HEK293 (cell line): Measurements from ENCODE around the gene LHX4.

Experiments used
- CTCF ChIA-PET: fragments of 350-600 bp; formaldehyde crosslinking; extraction: SDS; loops from one replicate; lab custom pipeline; 2021; ENCODE audit warnings: antibody characterized with exemption; lab: Yijun Ruan, JAX
- POLR2A ChIA-PET: fragments of 300-600 bp; formaldehyde crosslinking; extraction: SDS; loops from one replicate; lab custom pipeline; 2020; ENCODE audit warnings: antibody characterized with exemption, inconsistent platforms; lab: Yijun Ruan, JAX
- H3K27ac ChIP-seq: fragments of 200-500 bp; sonication (Bioruptor generic); 2 replicates; pipeline ENCODE4 v1.5.1; 2014; ENCODE audit warnings: low read depth, low read length, control low read depth, inconsistent platforms; ENCODE audit errors: extremely low read depth
- H3K36me3 ChIP-seq, 2 experiments: fragments of 200-500 bp in 1 of 2; sonication (Bioruptor generic) in 1 of 2; 1 replicate in 1 of 2; 2 replicates in 1 of 2; pipeline ENCODE4 v1.5.1; 2014 to 2017; ENCODE audit warnings: inconsistent platforms in 2 of 2, low read length in 2 of 2; ENCODE audit not compliant: control insufficient read depth in 2 of 2, insufficient read depth in 1 of 2
- H3K4me1 ChIP-seq: fragments of 200-500 bp; sonication (Bioruptor generic); 2 replicates; pipeline ENCODE4 v1.5.1; 2014; ENCODE audit warnings: mild to moderate bottlenecking, low read length, inconsistent platforms; ENCODE audit not compliant: control insufficient read depth, insufficient read depth
- H3K4me3 ChIP-seq: 2 replicates; pipeline ENCODE4 v1.5.1; 2011; ENCODE audit warnings: low read depth, mild to moderate bottlenecking, control low read depth, low read length, moderate library complexity
- H3K9me3 ChIP-seq: fragments of 200-500 bp; sonication (Bioruptor generic); 2 replicates; pipeline ENCODE4 v1.5.1; 2014; ENCODE audit warnings: low read depth, low read length, inconsistent platforms; ENCODE audit not compliant: control insufficient read depth, insufficient read depth
- SCRT1 ChIP-seq: fragments of 450-650 bp; formaldehyde crosslinking; IDR thresholded peaks from 2 replicates; pipeline ENCODE4 v1.5.1; 2016; ENCODE audit warnings: missing biosample characterization, missing genetic modification characterization, borderline replicate concordance
- SCRT2 ChIP-seq: fragments of 450-650 bp; formaldehyde crosslinking; IDR thresholded peaks from 2 replicates; pipeline ENCODE4 v1.5.1; 2016; ENCODE audit warnings: missing biosample characterization, missing genetic modification characterization
- WT1 ChIP-seq: fragments of 450-650 bp; formaldehyde crosslinking; IDR thresholded peaks from 2 replicates; pipeline ENCODE4 v1.5.1; 2016; ENCODE audit warnings: missing biosample characterization, missing genetic modification characterization
- ZBTB48 ChIP-seq: fragments of 450-650 bp; formaldehyde crosslinking; IDR thresholded peaks from 2 replicates; pipeline ENCODE4 v1.5.1; 2016; ENCODE audit warnings: missing biosample characterization, missing genetic modification characterization
- ZFHX2 ChIP-seq: fragments of 450-650 bp; formaldehyde crosslinking; conservative IDR thresholded peaks from 2 replicates; pipeline ENCODE4 v1.5.1; 2016; ENCODE audit warnings: missing biosample characterization, missing genetic modification characterization
- ZNF10 ChIP-seq: fragments of 450-650 bp; formaldehyde crosslinking; IDR thresholded peaks from 2 replicates; pipeline ENCODE4 v1.5.1; 2017; ENCODE audit warnings: missing biosample characterization, missing genetic modification characterization
- ZNF138 ChIP-seq: fragments of 450-650 bp; formaldehyde crosslinking; IDR thresholded peaks from 2 replicates; pipeline ENCODE4 v1.5.1; 2016; ENCODE audit warnings: missing biosample characterization, missing genetic modification characterization, borderline replicate concordance
- ZNF292 ChIP-seq: fragments of 450-650 bp; formaldehyde crosslinking; IDR thresholded peaks from 2 replicates; pipeline ENCODE4 v1.5.1; 2016; ENCODE audit warnings: low read depth, missing biosample characterization, missing genetic modification characterization, borderline replicate concordance
- ZNF530 ChIP-seq: fragments of 450-650 bp; formaldehyde crosslinking; IDR thresholded peaks from 2 replicates; pipeline ENCODE4 v1.5.1; 2016; ENCODE audit warnings: low read depth, missing biosample characterization, missing genetic modification characterization
- ZNF624 ChIP-seq: fragments of 450-650 bp; formaldehyde crosslinking; IDR thresholded peaks from 2 replicates; pipeline ENCODE4 v1.5.1; 2017; ENCODE audit warnings: missing biosample characterization, missing genetic modification characterization
- TF ChIP-seq, protein P1 (sequence below): fragments of 450-650 bp; formaldehyde crosslinking; IDR thresholded peaks from 2 replicates; pipeline ENCODE4 v1.5.1; 2016; ENCODE audit warnings: missing biosample characterization, missing genetic modification characterization
- TF ChIP-seq, protein P2 (sequence below): fragments of 450-650 bp; formaldehyde crosslinking; conservative IDR thresholded peaks from 2 replicates; pipeline ENCODE4 v1.5.1; 2016; ENCODE audit warnings: low read depth, missing biosample characterization, missing genetic modification characterization
- TF ChIP-seq, protein P3 (sequence below): fragments of 450-650 bp; formaldehyde crosslinking; IDR thresholded peaks from 2 replicates; pipeline ENCODE4 v1.5.1; 2016; ENCODE audit warnings: missing biosample characterization, missing genetic modification characterization, borderline replicate concordance
- TF ChIP-seq, protein P4 (sequence below): fragments of 450-650 bp; formaldehyde crosslinking; IDR thresholded peaks from 2 replicates; pipeline ENCODE4 v1.5.1; 2017; ENCODE audit warnings: missing biosample characterization, missing genetic modification characterization

Gene LHX4

GRCh38 chr1:180248731-180249681 lies 18.9 kb downstream of the LHX4 start:
- Histone ChIP-seq H3K27ac (no peak overlapping the region), H3K36me3 (no peaks in the 10 kb centered on the region), H3K9me3 (no peaks in the 10 kb centered on the region), H3K4me3 (no peak overlapping the region), H3K4me1 (no peaks in the 10 kb centered on the region)
- TF ChIP-seq ZNF138 (tag by site-specific recombination) (no peak), WT1 (tag by site-specific recombination) (no peak), ZBTB48 (tag by site-specific recombination) (peak; percentile 43; the same call in 1 of the 2 replicates)
- TF ChIP-seq, protein P1, sequence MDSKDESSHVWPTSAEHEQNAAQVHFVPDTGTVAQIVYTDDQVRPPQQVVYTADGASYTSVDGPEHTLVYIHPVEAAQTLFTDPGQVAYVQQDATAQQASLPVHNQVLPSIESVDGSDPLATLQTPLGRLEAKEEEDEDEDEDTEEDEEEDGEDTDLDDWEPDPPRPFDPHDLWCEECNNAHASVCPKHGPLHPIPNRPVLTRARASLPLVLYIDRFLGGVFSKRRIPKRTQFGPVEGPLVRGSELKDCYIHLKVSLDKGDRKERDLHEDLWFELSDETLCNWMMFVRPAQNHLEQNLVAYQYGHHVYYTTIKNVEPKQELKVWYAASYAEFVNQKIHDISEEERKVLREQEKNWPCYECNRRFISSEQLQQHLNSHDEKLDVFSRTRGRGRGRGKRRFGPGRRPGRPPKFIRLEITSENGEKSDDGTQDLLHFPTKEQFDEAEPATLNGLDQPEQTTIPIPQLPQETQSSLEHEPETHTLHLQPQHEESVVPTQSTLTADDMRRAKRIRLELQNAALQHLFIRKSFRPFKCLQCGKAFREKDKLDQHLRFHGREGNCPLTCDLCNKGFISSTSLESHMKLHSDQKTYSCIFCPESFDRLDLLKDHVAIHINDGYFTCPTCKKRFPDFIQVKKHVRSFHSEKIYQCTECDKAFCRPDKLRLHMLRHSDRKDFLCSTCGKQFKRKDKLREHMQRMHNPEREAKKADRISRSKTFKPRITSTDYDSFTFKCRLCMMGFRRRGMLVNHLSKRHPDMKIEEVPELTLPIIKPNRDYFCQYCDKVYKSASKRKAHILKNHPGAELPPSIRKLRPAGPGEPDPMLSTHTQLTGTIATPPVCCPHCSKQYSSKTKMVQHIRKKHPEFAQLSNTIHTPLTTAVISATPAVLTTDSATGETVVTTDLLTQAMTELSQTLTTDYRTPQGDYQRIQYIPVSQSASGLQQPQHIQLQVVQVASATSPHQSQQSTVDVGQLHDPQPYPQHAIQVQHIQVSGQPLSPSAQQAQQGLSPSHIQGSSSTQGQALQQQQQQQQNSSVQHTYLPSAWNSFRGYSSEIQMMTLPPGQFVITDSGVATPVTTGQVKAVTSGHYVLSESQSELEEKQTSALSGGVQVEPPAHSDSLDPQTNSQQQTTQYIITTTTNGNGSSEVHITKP (tag by site-specific recombination) = no peak
- CTCF ChIA-PET = interaction anchor here (0.5 to 2.3 kb wide), 10 partner anchors 9 to 257 kb away, joined by 3 to 9 read pairs (median 4); no protein-coding TSS in a partner anchor
- POLR2A ChIA-PET = no interaction called here

DNA sequence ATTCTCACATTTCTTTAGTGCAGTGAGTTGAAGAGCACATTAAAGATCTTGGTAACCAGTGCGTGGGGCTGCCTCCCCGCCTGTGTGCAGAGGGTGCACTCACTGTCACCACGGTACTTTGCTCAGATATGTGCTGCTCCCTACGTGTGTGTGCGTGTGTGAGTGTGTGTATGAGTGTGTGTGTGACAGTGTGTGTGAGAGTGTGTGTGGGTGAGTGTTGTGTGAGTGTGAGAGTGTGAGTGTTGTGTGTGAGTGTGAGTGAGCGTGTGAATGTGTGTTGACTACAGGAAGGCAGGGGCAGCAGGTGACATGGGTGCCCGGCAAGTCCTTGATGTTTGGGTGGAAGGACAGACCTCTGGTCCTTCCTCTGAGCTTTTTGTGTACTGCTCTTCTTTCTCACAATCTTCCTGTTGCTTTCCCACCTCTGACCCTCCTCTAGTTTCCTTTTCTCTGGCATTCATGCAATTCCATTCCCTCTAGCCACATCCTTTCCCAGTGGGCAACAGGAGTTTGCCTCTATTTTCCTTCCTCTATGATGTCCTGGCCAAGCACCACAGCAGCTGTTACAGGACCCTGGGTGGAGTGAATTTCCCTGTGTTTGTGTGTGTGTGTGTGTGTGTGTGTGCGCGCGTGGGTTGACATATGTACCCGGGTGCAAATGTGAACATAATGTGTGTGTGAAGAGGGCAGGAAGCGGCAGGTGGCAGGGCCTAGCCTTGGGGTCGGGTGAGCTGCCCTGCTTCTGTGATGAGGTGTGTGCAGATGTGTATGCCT lies 19.8 kb downstream of the LHX4 start:
- POLR2A ChIA-PET = no interaction called here
- CTCF ChIA-PET = interaction anchor here (0.6 to 1.8 kb wide), 8 partner anchors 11 to 438 kb away, joined by 3 to 6 read pairs (median 4); no protein-coding TSS in a partner anchor
- TF ChIP-seq, protein P2, sequence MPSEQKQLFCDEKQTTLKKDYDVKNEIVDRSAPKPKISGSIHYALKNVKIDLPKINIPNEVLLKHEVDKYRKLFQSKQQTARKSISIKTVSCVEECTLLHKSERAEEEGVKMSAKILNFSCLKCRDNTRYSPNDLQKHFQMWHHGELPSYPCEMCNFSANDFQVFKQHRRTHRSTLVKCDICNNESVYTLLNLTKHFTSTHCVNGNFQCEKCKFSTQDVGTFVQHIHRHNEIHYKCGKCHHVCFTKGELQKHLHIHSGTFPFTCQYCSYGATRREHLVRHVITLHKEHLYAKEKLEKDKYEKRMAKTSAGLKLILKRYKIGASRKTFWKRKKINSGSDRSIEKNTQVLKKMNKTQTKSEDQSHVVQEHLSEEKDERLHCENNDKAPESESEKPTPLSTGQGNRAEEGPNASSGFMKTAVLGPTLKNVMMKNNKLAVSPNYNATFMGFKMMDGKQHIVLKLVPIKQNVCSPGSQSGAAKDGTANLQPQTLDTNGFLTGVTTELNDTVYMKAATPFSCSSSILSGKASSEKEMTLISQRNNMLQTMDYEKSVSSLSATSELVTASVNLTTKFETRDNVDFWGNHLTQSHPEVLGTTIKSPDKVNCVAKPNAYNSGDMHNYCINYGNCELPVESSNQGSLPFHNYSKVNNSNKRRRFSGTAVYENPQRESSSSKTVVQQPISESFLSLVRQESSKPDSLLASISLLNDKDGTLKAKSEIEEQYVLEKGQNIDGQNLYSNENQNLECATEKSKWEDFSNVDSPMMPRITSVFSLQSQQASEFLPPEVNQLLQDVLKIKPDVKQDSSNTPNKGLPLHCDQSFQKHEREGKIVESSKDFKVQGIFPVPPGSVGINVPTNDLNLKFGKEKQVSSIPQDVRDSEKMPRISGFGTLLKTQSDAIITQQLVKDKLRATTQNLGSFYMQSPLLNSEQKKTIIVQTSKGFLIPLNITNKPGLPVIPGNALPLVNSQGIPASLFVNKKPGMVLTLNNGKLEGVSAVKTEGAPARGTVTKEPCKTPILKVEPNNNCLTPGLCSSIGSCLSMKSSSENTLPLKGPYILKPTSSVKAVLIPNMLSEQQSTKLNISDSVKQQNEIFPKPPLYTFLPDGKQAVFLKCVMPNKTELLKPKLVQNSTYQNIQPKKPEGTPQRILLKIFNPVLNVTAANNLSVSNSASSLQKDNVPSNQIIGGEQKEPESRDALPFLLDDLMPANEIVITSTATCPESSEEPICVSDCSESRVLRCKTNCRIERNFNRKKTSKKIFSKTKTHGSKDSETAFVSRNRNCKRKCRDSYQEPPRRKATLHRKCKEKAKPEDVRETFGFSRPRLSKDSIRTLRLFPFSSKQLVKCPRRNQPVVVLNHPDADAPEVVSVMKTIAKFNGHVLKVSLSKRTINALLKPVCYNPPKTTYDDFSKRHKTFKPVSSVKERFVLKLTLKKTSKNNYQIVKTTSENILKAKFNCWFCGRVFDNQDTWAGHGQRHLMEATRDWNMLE = no peak
- TF ChIP-seq, protein P3, sequence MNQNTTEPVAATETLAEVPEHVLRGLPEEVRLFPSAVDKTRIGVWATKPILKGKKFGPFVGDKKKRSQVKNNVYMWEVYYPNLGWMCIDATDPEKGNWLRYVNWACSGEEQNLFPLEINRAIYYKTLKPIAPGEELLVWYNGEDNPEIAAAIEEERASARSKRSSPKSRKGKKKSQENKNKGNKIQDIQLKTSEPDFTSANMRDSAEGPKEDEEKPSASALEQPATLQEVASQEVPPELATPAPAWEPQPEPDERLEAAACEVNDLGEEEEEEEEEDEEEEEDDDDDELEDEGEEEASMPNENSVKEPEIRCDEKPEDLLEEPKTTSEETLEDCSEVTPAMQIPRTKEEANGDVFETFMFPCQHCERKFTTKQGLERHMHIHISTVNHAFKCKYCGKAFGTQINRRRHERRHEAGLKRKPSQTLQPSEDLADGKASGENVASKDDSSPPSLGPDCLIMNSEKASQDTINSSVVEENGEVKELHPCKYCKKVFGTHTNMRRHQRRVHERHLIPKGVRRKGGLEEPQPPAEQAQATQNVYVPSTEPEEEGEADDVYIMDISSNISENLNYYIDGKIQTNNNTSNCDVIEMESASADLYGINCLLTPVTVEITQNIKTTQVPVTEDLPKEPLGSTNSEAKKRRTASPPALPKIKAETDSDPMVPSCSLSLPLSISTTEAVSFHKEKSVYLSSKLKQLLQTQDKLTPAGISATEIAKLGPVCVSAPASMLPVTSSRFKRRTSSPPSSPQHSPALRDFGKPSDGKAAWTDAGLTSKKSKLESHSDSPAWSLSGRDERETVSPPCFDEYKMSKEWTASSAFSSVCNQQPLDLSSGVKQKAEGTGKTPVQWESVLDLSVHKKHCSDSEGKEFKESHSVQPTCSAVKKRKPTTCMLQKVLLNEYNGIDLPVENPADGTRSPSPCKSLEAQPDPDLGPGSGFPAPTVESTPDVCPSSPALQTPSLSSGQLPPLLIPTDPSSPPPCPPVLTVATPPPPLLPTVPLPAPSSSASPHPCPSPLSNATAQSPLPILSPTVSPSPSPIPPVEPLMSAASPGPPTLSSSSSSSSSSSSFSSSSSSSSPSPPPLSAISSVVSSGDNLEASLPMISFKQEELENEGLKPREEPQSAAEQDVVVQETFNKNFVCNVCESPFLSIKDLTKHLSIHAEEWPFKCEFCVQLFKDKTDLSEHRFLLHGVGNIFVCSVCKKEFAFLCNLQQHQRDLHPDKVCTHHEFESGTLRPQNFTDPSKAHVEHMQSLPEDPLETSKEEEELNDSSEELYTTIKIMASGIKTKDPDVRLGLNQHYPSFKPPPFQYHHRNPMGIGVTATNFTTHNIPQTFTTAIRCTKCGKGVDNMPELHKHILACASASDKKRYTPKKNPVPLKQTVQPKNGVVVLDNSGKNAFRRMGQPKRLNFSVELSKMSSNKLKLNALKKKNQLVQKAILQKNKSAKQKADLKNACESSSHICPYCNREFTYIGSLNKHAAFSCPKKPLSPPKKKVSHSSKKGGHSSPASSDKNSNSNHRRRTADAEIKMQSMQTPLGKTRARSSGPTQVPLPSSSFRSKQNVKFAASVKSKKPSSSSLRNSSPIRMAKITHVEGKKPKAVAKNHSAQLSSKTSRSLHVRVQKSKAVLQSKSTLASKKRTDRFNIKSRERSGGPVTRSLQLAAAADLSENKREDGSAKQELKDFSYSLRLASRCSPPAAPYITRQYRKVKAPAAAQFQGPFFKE (tag by site-specific recombination) = no peak
- no peak for TF ChIP-seq ZNF530 (tag by site-specific recombination)
- no peak for TF ChIP-seq ZNF624 (tag by site-specific recombination)
- no peak for TF ChIP-seq ZNF292 (tag by site-specific recombination)
- 0 out of 2 replicates have a peak, but pooled peaks have one; percentile 11 for TF ChIP-seq ZFHX2 (tag by site-specific recombination)
- 0 out of 2 replicates have a peak, but pooled peaks have one; percentile 21 for TF ChIP-seq SCRT2
- TF ChIP-seq SCRT1 (tag by site-specific recombination) = no peak
- TF ChIP-seq, protein P4, sequence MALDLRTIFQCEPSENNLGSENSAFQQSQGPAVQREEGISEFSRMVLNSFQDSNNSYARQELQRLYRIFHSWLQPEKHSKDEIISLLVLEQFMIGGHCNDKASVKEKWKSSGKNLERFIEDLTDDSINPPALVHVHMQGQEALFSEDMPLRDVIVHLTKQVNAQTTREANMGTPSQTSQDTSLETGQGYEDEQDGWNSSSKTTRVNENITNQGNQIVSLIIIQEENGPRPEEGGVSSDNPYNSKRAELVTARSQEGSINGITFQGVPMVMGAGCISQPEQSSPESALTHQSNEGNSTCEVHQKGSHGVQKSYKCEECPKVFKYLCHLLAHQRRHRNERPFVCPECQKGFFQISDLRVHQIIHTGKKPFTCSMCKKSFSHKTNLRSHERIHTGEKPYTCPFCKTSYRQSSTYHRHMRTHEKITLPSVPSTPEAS (tag by site-specific recombination) = peak; percentile 98
- no peak for TF ChIP-seq ZNF10

More for the DNA sequence above, 19.8 kb downstream of the LHX4 start:
- no peaks in the 10 kb centered on the region for H3K36me3 ChIP-seq
- H3K9me3 ChIP-seq = no peaks in the 10 kb centered on the region
- H3K4me1 ChIP-seq = no peaks in the 10 kb centered on the region
- H3K27ac ChIP-seq = no peak overlapping the region
- no peak overlapping the region for H3K4me3 ChIP-seq
